Esophagus muscularis mucosa (tissue), 3 donors: ENCODE measurements around the gene PRDM16.

ENCODE experiments used
- POLR2A ChIP-seq: fragments of 450-650 bp; IDR thresholded peaks from one replicate; pipeline ENCODE4 v1.6.1; 2017; ENCODE audit warnings: antibody characterized with exemption, moderate library complexity, mild to moderate bottlenecking, low read depth
- POLR2AphosphoS5 ChIP-seq, 2 donors: sonication (generic); formaldehyde crosslinking; IDR thresholded peaks; one replicate each; pipeline ENCODE4 v1.6.1; 2017; ENCODE audit warnings: antibody characterized with exemption in 2 of 2
- TF ChIP-seq, protein P1 (sequence below), 3 experiments: fragments of 200-600 bp in 2 of 3; fragments of 450-650 bp in 1 of 3; sonication (generic) in 2 of 3; IDR thresholded peaks; one replicate each; pipeline ENCODE4 v1.5.1; 2017 to 2019; ENCODE audit warnings: antibody characterized with exemption in 3 of 3, mild to moderate bottlenecking in 2 of 3, moderate library complexity in 1 of 3

DNA sequence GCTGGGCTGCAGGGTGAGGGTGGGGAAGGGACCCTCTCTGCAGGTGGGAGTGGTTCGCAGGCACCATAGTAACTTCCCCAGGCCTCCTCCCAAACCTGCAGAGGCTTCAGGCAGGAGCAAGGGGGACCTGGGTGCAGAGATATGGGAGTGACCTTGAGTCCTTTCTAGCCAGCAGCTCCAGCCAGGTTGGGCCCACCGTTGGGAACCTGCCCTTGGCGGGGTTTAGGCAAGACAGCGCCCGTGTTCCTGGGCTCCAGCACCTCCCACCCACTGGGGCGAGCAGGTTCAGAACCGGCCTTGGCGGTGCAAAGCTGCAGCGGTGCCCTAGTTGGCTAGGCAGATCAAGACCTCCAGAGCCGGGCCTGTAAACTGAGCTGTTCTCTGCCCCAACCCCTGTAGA is 2.2 kb upstream of the PRDM16 start:
- TF ChIP-seq, protein P1, sequence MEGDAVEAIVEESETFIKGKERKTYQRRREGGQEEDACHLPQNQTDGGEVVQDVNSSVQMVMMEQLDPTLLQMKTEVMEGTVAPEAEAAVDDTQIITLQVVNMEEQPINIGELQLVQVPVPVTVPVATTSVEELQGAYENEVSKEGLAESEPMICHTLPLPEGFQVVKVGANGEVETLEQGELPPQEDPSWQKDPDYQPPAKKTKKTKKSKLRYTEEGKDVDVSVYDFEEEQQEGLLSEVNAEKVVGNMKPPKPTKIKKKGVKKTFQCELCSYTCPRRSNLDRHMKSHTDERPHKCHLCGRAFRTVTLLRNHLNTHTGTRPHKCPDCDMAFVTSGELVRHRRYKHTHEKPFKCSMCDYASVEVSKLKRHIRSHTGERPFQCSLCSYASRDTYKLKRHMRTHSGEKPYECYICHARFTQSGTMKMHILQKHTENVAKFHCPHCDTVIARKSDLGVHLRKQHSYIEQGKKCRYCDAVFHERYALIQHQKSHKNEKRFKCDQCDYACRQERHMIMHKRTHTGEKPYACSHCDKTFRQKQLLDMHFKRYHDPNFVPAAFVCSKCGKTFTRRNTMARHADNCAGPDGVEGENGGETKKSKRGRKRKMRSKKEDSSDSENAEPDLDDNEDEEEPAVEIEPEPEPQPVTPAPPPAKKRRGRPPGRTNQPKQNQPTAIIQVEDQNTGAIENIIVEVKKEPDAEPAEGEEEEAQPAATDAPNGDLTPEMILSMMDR (IDR thresholded peaks at IDR 0.05), result no peak
- TF ChIP-seq POLR2A (no peak), POLR2AphosphoS5 (IDR thresholded peaks at IDR 0.05) (no peak)
